ENCODE data around the gene SH3RF3.

SH3RF3 gene

DNA sequence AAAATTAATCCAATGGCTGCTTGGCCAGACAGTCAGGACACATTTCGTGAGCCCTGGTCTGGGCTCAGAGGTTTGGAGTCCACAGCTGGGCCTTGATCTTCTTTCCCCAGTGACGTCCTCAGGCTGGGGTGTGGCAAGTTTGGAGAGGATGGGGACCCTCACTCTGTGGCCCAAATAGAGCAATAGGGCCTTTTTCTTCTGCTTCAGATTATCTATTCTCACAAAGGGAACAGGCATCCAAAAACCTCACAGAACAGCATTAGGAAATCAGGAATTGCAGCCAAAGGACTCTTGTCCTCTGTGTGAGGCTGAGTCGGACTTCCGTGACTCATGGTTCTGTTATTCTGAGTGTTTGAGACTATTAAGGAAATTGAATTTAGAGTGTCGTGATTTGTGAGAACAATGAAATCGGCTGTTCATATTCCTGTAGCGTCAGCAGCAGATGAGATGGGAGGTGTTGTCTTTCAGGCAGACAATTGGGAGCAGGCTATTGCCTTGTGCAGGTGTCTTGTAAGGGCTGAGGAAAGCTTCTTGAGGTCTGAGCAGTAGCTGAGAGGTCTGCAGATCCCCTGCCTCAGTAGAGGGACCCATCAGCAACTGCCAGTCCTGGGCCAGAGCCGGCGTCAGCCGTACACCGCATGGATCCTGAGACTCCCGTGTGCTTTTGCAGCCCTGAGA lies 113.8 kb downstream of the SH3RF3 start:
- Histone ChIP-seq H3K23ac (ENCODE audit: low read depth, low read length, poor library complexity) (no peak overlapping the region), H3K27me3 (ENCODE audit: control insufficient read depth in 3 of 3, insufficient read depth in 3 of 3, low read depth in 1 of 3, low read length in 3 of 3) (no peaks in the 10 kb centered on the region), H3K14ac (ENCODE audit: low read length) (no peak overlapping the region), H4K8ac (ENCODE audit: low read depth, low read length) (no peak overlapping the region), H3K4me3 (ENCODE audit: low read length in 2 of 2) (no peak overlapping the region), H4K91ac (ENCODE audit: low read depth, low read length, poor library complexity) (no peak overlapping the region), H2AK5ac (ENCODE audit: low read depth, low read length) (no peak overlapping the region), H3K9ac (ENCODE audit: low read depth, low read length, poor library complexity) (no peak overlapping the region), H3K4me2 (ENCODE audit: insufficient read depth, low read length, poor library complexity, severe bottlenecking) (no peak overlapping the region), H3K4ac (ENCODE audit: low read length) (no peak overlapping the region), H3K9me3 (replicated peaks in 1 of 2; ENCODE audit: control insufficient read depth in 2 of 2, insufficient read depth in 1 of 2, low read depth in 1 of 2, low read length in 2 of 2) (no peaks in the 10 kb centered on the region), H2BK15ac (ENCODE audit: low read length) (no peak overlapping the region), H2AFZ (ENCODE audit: low read length) (no peak overlapping the region), H2BK120ac (ENCODE audit: low read depth, low read length) (no peak overlapping the region), H2BK12ac (ENCODE audit: low read length) (no peak overlapping the region), H3K36me3 (replicated peaks in 1 of 2; ENCODE audit: control insufficient read depth in 2 of 2, insufficient read depth in 2 of 2, low read length in 2 of 2) (no peaks in the 10 kb centered on the region), H3K18ac (ENCODE audit: low read length) (no peak overlapping the region), H3K4me1 (ENCODE audit: control insufficient read depth in 2 of 2, insufficient read depth in 1 of 2, low read depth in 1 of 2, low read length in 2 of 2) (peaks cover 3 to 4% of the 10 kb centered on the region in 2 donors), H3K79me1 (ENCODE audit: low read depth, low read length) (no peaks in the 10 kb centered on the region), H2BK5ac (ENCODE audit: low read length) (no peak overlapping the region), H3K27ac (replicated peaks; ENCODE audit: low read length) (no peak overlapping the region)
- DNase-seq (ENCODE audit: low spot score) = no peak
- no CpG with 5 or more reads among the region's 12 CpGs for WGBS, 2 donors (ENCODE audit: extremely low coverage in 2 of 2, insufficient read length in 2 of 2, insufficient replicate concordance in 1 of 2)

DNA sequence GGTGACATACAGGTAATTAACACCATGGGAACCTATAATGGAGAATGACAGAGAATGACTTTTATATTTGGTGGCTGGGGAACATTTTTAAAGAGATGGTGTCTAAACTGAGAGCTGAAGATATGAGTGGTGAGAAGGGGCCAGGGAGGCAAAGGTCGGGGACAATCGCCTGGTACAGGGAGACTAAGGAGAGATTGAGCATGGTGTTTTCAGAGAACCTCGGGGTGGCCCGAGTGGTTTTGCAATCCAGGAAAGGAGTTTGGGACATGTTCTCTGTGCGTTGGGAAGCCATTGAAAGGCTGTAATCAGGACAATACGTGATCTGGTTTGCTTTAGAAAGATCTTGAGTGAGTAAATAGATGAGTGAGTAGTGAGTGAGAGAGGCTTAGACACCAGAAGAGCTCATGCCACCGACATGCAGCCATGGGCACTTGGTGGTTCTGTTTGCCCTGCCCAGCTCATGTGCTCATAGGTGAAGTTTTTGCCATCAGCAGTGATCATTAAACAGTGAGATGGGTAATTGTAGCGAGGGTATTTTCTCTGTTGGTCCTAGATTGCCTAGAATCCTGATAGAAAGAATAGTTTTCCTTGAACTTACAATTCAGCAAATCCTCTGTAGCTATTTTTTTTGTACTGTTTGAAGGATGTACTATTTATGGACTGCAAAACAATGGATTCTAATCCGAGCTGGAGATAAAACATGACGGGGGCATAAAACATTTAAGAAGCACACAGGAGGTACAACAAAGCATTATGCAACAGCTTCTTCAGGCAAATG lies 114.7 kb downstream of the SH3RF3 start:
- Histone ChIP-seq H3K9ac (ENCODE audit: low read depth, low read length, poor library complexity) (no peak overlapping the region), H2BK15ac (ENCODE audit: low read length) (no peak overlapping the region), H2BK12ac (ENCODE audit: low read length) (no peak overlapping the region), H3K4ac (ENCODE audit: low read length) (no peak overlapping the region), H4K91ac (ENCODE audit: low read depth, low read length, poor library complexity) (no peak overlapping the region), H4K8ac (ENCODE audit: low read depth, low read length) (no peak overlapping the region), H3K27me3 (ENCODE audit: control insufficient read depth in 3 of 3, insufficient read depth in 3 of 3, low read depth in 1 of 3, low read length in 3 of 3) (no peaks in the 10 kb centered on the region), H3K4me3 (ENCODE audit: low read length in 2 of 2) (no peak overlapping the region), H3K27ac (replicated peaks; ENCODE audit: low read length) (no peak overlapping the region), H3K79me1 (ENCODE audit: low read depth, low read length) (no peaks in the 10 kb centered on the region), H3K4me2 (ENCODE audit: insufficient read depth, low read length, poor library complexity, severe bottlenecking) (no peak overlapping the region), H3K4me1 (ENCODE audit: control insufficient read depth in 2 of 2, insufficient read depth in 1 of 2, low read depth in 1 of 2, low read length in 2 of 2) (peaks cover 3 to 4% of the 10 kb centered on the region in 2 donors), H2AFZ (ENCODE audit: low read length) (no peak overlapping the region), H2AK5ac (ENCODE audit: low read depth, low read length) (no peak overlapping the region), H3K9me3 (replicated peaks in 1 of 2; ENCODE audit: control insufficient read depth in 2 of 2, insufficient read depth in 1 of 2, low read depth in 1 of 2, low read length in 2 of 2) (no peaks in the 10 kb centered on the region), H2BK120ac (ENCODE audit: low read depth, low read length) (no peak overlapping the region), H2BK5ac (ENCODE audit: low read length) (no peak overlapping the region), H3K36me3 (replicated peaks in 1 of 2; ENCODE audit: control insufficient read depth in 2 of 2, insufficient read depth in 2 of 2, low read length in 2 of 2) (no peaks in the 10 kb centered on the region), H3K23ac (ENCODE audit: low read depth, low read length, poor library complexity) (no peak overlapping the region), H3K14ac (ENCODE audit: low read length) (no peak overlapping the region), H3K18ac (ENCODE audit: low read length) (no peak overlapping the region)
- WGBS, 2 donors (ENCODE audit: extremely low coverage in 2 of 2, insufficient read length in 2 of 2, insufficient replicate concordance in 1 of 2) = no CpG with 5 or more reads among the region's 10 CpGs
- no peak for DNase-seq (ENCODE audit: low spot score)

- Histone ChIP-seq H3K36me3 (replicated peaks in 1 of 2; ENCODE audit: control insufficient read depth in 2 of 2, insufficient read depth in 2 of 2, low read length in 2 of 2) (no peaks in the 10 kb centered on the region), H2BK15ac (ENCODE audit: low read length) (no peak overlapping the region), H3K23ac (ENCODE audit: low read depth, low read length, poor library complexity) (no peak overlapping the region), H4K8ac (ENCODE audit: low read depth, low read length) (no peak overlapping the region), H3K14ac (ENCODE audit: low read length) (no peak overlapping the region), H2BK5ac (ENCODE audit: low read length) (no peak overlapping the region), H3K9me3 (replicated peaks in 1 of 2; ENCODE audit: control insufficient read depth in 2 of 2, insufficient read depth in 1 of 2, low read depth in 1 of 2, low read length in 2 of 2) (no peaks in the 10 kb centered on the region), H2AFZ (ENCODE audit: low read length) (no peak overlapping the region), H2AK5ac (ENCODE audit: low read depth, low read length) (no peak overlapping the region), H3K27ac (replicated peaks; ENCODE audit: low read length) (no peak overlapping the region), H3K18ac (ENCODE audit: low read length) (no peak overlapping the region), H3K79me1 (ENCODE audit: low read depth, low read length) (no peaks in the 10 kb centered on the region), H3K4me3 (ENCODE audit: low read length in 2 of 2) (no peak overlapping the region), H2BK120ac (ENCODE audit: low read depth, low read length) (no peak overlapping the region), H3K4me1 (ENCODE audit: control insufficient read depth in 2 of 2, insufficient read depth in 1 of 2, low read depth in 1 of 2, low read length in 2 of 2) (peaks cover 3 to 4% of the 10 kb centered on the region in 2 donors), H4K91ac (ENCODE audit: low read depth, low read length, poor library complexity) (no peak overlapping the region), H2BK12ac (ENCODE audit: low read length) (no peak overlapping the region), H3K27me3 (ENCODE audit: control insufficient read depth in 3 of 3, insufficient read depth in 3 of 3, low read depth in 1 of 3, low read length in 3 of 3) (no peaks in the 10 kb centered on the region), H3K9ac (ENCODE audit: low read depth, low read length, poor library complexity) (no peak overlapping the region), H3K4ac (ENCODE audit: low read length) (no peak overlapping the region), H3K4me2 (ENCODE audit: insufficient read depth, low read length, poor library complexity, severe bottlenecking) (no peak overlapping the region)
- no peak for DNase-seq (ENCODE audit: low spot score)
Measured at GRCh38 chr2:109244304-109244582, 115.2 kb downstream of the SH3RF3 start.

- H3K9ac ChIP-seq (ENCODE audit: low read depth, low read length, poor library complexity) = no peak overlapping the region
- H2AK5ac ChIP-seq (ENCODE audit: low read depth, low read length) = no peak overlapping the region
- H2BK15ac ChIP-seq (ENCODE audit: low read length) = no peak overlapping the region
- H3K36me3 ChIP-seq (replicated peaks in 1 of 2; ENCODE audit: control insufficient read depth in 2 of 2, insufficient read depth in 2 of 2, low read length in 2 of 2) = no peaks in the 10 kb centered on the region
- H2BK12ac ChIP-seq (ENCODE audit: low read length) = no peak overlapping the region
- H2BK120ac ChIP-seq (ENCODE audit: low read depth, low read length) = no peak overlapping the region
- WGBS, 2 donors (ENCODE audit: extremely low coverage in 2 of 2, insufficient read length in 2 of 2, insufficient replicate concordance in 1 of 2) = no CpG with 5 or more reads among the region's 4 CpGs
- no peak overlapping the region for H3K4ac ChIP-seq (ENCODE audit: low read length)
- H4K91ac ChIP-seq (ENCODE audit: low read depth, low read length, poor library complexity) = no peak overlapping the region
- no peak overlapping the region for H3K23ac ChIP-seq (ENCODE audit: low read depth, low read length, poor library complexity)
- H3K14ac ChIP-seq (ENCODE audit: low read length) = no peak overlapping the region
- no peak overlapping the region for H3K18ac ChIP-seq (ENCODE audit: low read length)
- H3K4me1 ChIP-seq (ENCODE audit: control insufficient read depth in 2 of 2, insufficient read depth in 1 of 2, low read depth in 1 of 2, low read length in 2 of 2) = peaks cover 0 to 4% of the 10 kb centered on the region in 2 donors
- H3K4me2 ChIP-seq (ENCODE audit: insufficient read depth, low read length, poor library complexity, severe bottlenecking) = no peak overlapping the region
- H2AFZ ChIP-seq (ENCODE audit: low read length) = no peak overlapping the region
- DNase-seq (ENCODE audit: low spot score) = no peak
- no peaks in the 10 kb centered on the region for H3K27me3 ChIP-seq (ENCODE audit: control insufficient read depth in 3 of 3, insufficient read depth in 3 of 3, low read depth in 1 of 3, low read length in 3 of 3)
- no peaks in the 10 kb centered on the region for H3K9me3 ChIP-seq (replicated peaks in 1 of 2; ENCODE audit: control insufficient read depth in 2 of 2, insufficient read depth in 1 of 2, low read depth in 1 of 2, low read length in 2 of 2)
- H3K4me3 ChIP-seq (ENCODE audit: low read length in 2 of 2) = no peak overlapping the region
- H4K8ac ChIP-seq (ENCODE audit: low read depth, low read length) = no peak overlapping the region
- H3K79me1 ChIP-seq (ENCODE audit: low read depth, low read length) = no peaks in the 10 kb centered on the region
- H2BK5ac ChIP-seq (ENCODE audit: low read length) = no peak overlapping the region
- H3K27ac ChIP-seq (replicated peaks; ENCODE audit: low read length) = no peak overlapping the region
Measured at GRCh38 chr2:109244750-109245382, 115.9 kb downstream of the SH3RF3 start.
